GM21381 (cell line): ENCODE measurements around the gene NMNAT1.
A peak's percentile ranks its signal among the peaks of the same experiment; 100 is the strongest.
"Not testable (repeated sequence)": the region's sequence is repeated elsewhere in the genome, so short reads cannot be mapped to it uniquely, and the experiment has no call there.

Source experiments
- ATAC-seq: cut with Tn5 transposase; IDR thresholded peaks from one replicate; pipeline ENCODE4 v1.9.1; 2021; ENCODE audit warnings: mild to moderate bottlenecking, moderate library complexity; ENCODE audit not compliant: unreplicated experiment

Gene NMNAT1

DNA sequence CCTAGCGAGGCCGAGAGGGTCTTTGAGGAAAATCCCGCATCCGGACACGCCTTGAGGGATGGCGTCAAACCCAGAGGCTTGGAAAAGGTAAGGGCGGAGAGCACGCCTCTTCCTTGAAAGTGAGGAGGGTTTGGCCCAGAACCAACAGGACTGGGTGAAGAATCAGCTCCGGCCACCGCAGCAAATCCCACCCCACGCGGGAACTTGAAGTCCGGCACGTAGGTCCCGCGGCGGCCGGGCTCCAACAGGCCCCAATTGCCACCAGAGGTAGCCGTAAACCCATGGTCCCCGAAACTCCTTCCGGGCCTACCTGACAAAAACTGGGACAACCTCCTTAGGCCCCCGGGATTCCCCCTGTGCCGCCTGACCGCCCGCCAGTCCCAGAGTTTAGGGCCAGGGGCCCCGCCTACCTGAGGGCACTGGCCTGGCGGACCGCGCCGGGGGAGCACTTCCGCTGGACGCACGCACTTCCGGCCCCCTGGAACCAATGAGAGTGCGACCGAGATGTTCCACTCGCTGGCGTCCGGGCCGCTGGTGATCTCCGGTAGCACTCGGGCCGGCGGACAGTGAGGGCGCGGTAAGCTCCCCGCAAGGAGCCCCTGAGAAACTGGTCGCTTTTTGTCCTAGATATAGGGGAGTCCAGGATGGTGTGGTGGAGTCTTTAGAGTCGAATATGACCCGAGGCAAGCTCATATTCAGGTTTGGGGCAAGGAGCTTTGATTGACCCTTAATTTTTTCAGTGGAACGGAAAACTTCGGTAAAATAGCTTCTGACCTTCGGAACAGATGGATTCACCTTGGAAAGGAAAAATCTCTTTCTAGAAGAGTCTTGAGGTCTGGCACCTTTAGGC, at the start of gene NMNAT1, which contains the start of gene LZIC:
Gene NMNAT1, plus strand, starts transcription at position 537 of the 850 bp plus-strand sequence. CDS start 28,599 bp downstream, outside the sequence.
Gene LZIC, minus strand, starts transcription at position 453 of the 850 bp plus-strand sequence. CDS start 6,772 bp downstream, outside the sequence.
- peak; percentile 90 for ATAC-seq

DNA sequence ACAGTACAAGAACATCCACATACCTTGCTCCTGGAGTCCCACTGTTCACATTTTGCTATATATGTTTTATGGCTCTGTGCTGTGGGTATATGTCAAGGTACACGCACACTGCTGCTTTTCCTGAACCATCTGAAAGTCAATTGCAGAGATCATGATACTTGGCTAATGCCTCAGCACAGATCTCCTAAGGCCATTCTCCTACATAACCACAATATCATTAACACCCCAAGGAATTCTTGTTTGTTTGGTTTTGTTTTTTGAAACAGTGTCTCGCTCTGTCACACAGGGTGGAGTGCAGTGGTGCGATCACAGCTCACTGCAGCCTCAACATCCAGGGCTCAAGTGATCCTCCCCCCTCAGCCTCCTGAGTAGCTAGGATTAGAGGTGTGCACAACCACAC, 49.2 kb upstream of the NMNAT1 start:
- ATAC-seq: no peak

DNA sequence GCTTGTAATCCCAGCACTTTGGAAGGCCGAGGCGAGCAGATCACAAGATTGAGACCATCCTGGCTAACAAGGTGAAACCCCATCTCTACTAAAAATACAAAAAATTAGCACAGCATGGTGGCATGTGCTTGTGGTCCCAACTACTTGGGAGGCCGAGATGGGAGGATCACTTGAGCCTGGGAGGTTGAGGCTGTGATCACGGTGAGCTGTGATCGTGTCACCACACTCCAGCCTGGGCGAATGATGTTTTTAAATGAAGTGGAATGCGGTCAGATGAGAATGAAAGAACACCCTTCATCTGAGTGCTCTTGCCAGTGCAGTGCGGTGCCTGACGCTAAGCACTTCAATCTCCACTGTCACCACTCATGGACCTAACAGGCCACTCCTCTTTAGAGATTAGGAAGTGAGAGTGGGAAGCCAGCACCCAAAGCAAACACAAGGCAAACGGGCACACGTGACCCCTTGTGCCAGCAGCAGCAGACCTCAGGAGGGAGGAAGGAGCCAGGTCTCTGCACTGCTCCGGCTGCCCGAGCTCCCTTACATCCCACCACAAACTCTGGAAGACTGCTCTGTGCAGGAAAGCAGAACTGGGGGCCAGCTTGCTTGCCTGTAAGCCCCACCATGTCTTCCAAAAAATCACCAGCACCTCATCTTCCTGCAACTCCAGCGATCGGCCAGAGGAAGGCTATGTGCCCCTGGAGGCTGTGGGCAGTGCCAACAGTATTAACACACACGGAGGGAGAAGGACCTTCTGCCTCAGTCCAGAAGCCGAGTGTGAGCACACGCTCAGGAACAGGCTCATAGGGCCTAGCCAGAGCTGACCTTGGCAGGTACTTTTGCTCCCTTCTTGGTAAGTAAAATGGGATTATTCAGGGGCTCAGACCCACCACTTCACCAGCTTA, 42.9 kb upstream of the NMNAT1 start:
- no peak for ATAC-seq

DNA sequence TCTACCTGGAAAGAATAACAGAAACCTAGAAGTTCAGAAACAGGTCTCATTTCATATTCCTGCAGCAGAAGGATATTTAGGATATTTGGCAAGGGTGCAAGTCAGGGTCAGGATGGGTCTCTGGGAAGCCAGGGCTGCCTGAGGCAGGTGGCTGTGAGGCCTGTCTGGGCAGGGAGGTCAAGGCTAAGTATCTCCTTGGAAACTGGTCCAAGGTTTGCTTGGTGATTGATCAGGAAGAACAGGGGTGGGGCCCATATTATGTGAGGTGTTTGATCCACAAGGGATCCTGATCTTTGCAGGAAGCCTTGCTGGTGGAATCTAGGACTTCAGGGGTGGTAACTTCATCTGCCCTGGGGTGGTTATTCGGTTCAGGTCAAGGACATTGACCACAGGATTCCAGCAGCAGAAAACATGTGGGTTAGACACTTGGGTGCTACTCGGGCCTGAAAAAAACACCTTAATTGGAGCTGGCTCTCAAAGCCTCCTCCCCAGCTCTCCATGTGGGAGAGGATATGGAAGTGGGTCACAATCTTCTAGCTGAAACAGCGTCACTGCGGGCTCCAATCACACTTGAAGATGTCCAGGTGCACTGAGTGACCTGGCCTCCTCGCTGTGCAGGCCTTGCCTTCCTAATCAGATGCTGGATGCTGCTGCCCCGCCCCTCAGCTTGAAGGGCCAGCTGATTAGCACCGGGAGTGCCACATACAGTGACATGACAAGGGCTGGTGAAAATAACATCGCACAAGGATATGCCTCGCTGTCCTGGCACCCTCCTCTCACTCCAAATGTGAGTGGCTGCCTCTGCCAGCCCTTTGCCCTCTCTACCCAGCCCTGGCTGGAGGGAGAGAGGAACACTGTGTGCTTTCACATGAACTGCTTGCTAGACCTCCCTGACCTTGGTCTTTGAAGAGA, 41.9 kb upstream of the NMNAT1 start:
- no peak for ATAC-seq

DNA sequence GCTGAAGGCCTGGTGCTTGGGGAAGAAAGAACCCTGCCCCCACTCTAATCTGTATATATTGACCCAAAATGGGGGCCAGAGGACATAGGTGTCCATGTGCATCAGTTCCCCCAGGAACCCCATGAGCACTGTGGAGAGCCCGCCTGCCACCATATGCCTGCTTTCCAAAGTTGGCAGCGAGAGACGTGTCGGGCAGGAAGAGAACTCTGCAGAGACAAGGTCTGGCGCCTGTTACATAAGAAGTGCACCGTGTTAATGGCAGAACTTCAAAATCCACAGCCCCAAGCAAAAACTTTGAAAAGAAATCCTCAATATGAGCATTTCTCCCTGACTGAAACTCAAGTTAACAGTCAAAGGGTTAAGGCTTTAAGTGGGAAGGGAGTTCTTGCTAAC, 41.2 kb upstream of the NMNAT1 start:
- ATAC-seq: no peak

DNA sequence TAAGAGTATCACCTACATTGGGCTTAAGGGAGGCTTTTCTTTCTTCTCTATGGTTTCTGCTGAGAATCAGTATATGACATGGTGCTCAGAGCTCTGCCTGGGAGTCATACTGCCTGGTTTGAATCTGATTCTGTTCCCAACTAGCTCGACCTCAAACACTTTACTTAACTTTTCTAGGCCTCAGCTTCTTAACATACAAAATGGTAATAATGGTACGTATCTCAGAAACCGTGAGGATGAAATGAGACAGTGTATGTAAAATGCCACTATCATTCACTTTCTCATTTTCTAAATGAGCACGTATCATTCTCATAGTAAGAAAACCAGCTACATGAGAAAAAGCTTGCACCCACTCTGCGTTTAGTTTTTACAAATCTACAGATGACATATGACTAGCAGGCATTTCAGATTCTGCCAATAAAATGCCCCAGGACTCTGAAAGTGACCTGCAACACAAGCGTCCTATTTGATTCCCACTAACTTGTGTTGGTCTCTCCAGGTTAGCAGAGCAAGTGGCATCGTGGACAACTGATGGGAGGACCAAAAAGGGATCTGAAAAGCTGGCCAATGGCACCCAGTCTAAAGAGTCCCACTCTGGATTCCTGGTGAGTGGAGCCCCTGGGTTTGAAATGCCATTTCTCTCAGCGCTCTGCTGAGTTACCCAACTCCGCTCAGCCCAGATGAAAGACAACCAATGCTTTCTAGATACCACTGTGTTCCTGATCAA, 39.3 kb upstream of the NMNAT1 start:
- no peak for ATAC-seq

DNA sequence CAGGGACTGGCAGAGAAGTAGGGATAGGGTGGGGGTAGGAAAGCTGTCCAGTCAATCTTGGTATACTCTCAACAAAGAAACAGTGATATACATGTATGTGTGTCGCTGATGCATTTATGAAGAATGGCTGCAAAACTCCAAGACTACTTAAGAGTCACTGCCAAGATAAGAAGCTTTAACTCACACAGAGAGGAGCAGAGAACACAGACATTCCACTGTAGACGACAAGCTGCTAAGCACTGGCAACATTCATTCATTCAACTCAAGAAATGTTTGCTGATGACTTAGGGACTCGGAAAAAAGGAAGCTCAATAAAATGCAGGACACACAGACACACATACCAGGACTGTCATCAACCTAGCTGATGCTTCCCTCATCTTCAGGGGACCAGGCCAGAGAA, 38.7 kb upstream of the NMNAT1 start:
- ATAC-seq: no peak

DNA sequence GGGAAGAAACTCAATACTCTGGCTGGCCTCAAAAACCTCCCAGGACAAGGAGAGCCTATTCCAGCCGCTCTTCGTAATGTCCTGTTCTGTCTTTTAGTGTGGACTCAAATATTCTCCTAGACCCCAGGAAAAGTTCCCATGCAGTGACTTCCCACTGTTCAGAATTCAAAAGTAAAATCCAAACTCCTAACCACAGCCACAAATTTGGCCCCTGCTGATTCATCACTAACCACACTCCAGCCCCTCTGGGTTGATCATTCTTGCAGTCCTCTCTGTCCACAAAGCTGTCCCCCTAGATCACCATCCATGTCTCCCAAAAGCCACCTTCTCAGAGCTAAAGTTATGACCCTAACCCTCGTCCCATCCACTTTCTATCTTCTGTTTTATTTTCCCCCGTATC, 38.3 kb upstream of the NMNAT1 start:
- ATAC-seq: no peak

DNA sequence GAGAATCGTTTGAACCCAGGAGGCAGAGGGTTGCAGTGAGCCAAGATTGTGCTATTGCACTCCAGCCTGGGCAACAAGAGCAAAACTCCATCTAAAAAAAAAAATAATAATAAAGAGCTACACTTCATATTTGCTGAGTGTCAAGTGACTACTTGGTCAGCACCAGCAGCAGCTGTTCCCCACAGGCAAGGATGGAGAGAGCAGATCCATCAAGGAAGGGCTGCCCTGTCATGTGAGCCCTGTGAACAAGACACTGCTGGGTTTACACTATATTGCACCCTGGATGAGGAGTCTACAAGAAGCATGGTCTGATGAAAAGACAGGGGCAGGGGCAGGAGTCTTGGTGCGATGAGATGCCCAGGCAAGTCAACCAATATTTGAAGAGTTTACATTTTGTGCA, 36.8 kb upstream of the NMNAT1 start:
- ATAC-seq: no peak

DNA sequence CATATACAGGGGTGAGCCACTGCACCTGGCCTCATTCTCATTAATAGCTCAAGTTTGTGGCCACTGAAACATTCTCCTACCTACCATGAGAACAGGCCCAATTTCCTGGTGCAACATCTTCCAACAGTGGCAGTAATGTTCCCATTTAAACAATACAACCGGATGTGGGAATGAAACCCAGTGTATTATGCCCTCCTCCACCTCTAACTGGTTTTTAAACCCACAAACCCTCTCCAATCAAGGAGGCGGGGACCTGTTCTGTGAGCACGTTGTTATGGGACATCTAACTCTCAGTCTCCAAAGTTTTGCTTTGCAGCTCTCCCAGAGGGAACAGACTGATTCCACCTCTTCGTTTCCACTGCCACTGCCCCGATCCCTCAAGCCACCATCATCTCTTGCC, 35.8 kb upstream of the NMNAT1 start:
- ATAC-seq: no peak

DNA sequence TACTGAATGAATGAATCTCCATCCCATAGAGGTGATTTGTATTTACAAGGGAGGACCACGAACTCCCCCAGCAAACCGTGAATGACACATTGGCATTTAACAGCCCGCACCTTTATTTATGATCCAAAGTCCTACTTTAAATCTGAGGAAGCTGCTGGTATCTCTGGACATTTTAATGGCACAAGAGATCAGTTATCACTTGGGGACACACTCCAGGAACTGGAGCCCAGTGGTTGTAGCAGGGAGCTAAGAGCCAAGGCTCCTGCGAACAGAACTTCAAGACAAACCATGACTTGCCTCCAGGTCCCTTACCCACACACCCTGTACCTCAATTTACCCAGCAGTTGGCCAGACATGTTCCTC, 34.4 kb upstream of the NMNAT1 start:
- no peak for ATAC-seq

DNA sequence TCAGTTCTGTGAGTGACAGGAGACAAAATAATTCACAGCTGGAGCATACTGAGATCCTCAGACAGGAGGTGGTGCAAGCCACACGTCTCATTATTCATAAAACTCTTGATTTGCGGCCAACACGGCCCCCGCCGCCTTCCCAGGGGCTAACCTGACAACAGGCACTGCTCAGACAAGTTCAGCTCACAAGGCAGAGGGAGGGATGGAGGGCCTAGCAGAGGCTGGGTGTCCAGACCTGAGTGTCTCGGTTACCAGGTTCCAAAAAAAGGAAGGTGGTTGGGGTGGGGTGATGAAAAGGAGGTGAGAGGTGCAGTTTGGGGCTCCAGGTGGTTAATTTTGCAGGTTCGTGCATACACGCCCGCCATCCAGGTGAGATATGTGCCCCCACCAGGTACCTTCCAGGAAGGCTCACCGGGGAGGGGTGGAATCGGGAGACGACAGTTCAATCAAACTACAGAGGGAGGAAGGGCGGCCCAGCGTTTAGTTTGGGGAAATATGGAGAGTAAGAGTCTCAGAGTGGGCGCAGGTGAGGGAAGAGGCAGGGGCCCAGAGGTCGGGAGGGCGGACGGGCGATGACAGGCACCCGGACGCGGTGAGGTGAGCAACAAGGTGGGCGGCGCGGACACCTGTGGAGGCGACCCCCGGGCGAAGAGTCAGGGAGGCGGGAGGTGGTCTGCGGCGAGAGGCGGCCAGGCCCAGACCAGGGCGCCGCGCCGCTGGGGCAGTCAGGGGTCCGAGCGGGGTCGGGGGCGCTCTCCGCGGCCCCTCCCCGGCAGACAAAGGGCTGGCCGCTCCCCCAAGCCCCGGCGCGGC, 33.8 kb upstream of the NMNAT1 start:
- no peak for ATAC-seq

DNA sequence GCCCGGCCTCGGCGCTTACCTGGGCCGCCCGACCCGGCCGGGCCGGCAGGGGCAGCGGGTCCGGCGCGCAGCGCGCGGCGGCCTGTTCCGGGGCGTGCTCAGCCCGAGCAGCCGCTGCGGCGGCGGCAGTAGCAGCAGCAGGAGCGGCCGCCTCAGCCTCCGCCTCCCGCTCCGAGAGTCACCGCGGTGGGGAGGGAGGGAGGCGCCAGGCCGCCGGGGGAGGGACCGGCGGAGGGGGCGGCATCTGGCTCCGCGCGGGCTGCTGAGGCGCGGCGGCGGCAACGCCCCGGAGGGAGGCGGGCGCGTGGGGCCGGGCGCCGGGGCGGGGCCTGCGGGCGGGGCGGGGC, 33.2 kb upstream of the NMNAT1 start, which contains the start of gene CTNNBIP1:
Gene CTNNBIP1, minus strand, starts transcription at position 194 of the 347 bp plus-strand sequence. CDS start 38,205 bp downstream, outside the sequence.
- peak; percentile 74 for ATAC-seq

DNA sequence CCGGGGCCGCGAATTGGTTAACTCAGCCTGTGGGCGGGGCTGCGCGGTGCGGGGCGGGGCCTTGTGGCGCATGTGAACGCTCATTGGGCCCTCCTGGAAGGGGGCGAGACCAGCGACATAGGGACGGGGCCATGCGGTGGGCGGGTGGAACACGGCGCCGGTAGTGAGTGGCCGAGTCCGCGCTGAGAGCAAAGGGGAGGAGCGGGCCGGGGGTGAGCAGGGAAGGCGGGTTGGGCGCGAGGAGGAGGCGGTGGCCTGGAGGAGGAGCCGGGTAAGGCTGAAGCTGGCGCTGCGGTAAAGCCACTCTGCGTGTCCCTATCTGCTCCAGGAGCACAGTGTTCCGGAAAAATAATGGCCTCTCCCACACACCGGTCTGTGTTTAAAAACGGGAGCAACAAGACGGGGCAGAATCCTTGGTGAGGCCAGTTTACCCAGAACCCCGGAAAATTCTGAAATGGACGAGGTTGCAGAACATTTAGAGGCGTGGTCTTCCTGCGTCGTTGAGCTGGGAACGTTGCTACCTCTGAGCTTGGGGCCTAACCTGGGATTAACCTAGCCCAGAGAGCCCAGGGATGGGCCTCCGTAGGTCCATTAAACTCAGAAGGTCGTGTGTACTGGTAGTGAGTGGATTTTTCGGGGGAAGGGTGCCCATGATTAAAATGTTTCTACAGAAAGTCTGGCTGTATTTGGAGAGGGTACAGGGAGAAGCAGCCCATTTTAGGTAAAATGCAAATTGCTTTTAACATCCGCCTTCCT, 32.7 kb upstream of the NMNAT1 start:
- peak; percentile 90 for ATAC-seq

DNA sequence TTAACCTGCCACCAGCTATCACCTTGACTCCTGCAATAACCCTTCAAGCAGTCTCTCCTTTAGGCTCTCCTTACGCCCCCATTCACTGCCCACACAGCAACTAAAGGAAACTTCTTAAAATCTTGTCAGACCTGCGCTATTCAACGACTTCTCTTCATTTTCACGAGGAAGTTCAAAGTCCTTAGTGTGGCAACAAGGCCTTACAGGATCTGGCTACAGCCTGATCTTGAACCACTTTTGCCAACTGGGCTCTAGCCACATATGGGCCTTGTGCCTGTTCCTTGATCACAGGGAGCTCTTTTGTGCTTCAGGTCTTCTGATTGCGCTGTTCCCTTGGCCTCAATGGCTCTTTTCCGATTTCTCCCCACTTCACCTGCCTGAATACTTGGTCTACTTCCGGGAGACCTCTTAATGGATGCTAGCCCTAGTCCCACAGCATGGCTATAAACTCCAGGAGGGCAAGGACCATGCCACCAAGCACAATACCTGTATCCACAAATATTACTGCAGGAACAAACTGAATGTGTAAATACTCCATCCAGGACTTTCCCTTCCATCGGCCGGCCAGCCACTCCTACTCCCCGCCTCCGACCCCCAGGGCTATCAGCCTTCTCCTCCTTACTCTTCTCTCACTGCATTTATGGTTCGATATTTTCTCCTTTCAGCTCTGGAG, 30.9 kb upstream of the NMNAT1 start:
- ATAC-seq: no peak

DNA sequence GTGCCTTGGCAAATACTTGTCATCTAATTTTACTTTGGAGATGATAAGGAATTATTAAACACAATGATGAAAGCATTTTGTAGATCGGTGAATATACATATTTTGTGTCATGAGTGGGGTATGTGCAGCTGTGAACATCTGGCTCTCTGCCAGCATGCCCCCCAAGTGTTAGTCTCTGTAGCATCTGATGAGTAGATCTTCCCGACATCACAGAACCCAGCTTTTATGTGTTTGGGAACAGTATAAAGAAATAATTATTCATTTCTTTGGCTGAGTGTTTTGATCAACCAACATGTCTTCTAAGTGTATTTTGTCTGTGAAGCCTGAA, 28.7 kb upstream of the NMNAT1 start:
- no peak for ATAC-seq

DNA sequence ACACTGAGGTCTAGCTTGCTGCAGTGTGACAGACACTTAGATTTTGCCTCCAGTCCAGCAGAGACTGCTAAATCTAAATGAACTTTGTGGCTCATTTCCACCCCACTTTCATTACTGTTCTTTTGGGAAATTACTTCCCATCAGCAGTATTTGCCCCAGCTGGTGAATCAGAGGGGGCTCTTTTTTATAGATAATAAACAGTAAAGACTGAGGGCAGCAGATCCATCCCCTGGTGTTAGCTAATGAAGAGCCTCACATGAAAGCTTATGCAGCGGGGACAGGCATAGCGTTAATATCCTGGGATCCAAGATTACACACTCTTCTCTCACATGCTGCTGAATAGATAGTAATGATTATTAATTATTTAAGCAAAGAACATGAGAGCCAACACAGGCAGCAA, 26.8 kb upstream of the NMNAT1 start:
- ATAC-seq: no peak

DNA sequence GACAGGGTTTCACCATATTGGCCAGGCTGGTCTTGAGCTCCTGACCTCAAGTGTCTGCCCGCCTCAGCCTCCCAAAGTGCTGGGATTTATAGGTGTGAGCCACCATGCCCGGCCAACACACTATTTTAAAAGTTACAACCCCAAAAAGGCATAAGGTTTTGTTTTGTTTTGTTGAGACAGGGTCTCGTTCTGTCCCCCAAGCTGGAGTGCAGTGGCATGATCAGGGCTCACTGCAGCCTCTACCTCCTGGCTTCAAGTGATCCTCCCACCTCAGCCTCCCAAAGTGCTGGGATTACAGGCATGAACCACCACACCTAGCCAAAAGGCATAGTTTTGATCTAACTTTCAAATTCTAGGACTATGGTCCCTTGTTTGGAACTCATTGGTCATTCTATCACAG, 25.8 kb upstream of the NMNAT1 start:
- ATAC-seq: not testable (repeated sequence)
